H1 (cell line): ENCODE measurements around the gene TLE5. TPM values are rescaled to one million over a fixed set of nuclear protein-coding genes. Genes with fewer than 3 reads are reported as not detected.

ENCODE experiments used
- BRCA1 ChIP-seq: IDR thresholded peaks from 2 replicates; pipeline ENCODE4 v1.6.1; 2012; ENCODE audit warnings: low read depth, low read length, improper control_type of control experiment
- CBX8 ChIP-seq: fragments of 300-800, 300-1000 bp; sonication (generic); IDR thresholded peaks from 2 replicates; pipeline ENCODE4 v1.7.1; 2016; ENCODE audit warnings: low read depth, low read length, borderline replicate concordance
- EP300 ChIP-seq, 2 experiments: IDR thresholded peaks; 1 replicate in 1 of 2; 2 replicates in 1 of 2; pipeline ENCODE4 v1.6.1; 2011 to 2012; ENCODE audit warnings: low read depth in 2 of 2, low read length in 2 of 2, mild to moderate bottlenecking in 2 of 2, borderline replicate concordance in 1 of 2, inconsistent platforms in 1 of 2, moderate library complexity in 1 of 2
- FOSL1 ChIP-seq: IDR thresholded peaks from 2 replicates; pipeline ENCODE4 v1.6.1; 2011; ENCODE audit warnings: mild to moderate bottlenecking, low read depth, low read length, moderate library complexity; ENCODE audit not compliant: insufficient read depth
- JUN ChIP-seq: IDR thresholded peaks from 2 replicates; pipeline ENCODE4 v1.6.1; 2011; ENCODE audit warnings: low read depth, mild to moderate bottlenecking, improper control_type of control experiment, low read length
- POU5F1 ChIP-seq: IDR thresholded peaks from 2 replicates; pipeline ENCODE4 v1.6.1; 2011; ENCODE audit warnings: low read depth, mild to moderate bottlenecking, low read length, moderate library complexity
- SP2 ChIP-seq: IDR thresholded peaks from 2 replicates; pipeline ENCODE4 v1.6.1; 2012; ENCODE audit warnings: mild to moderate bottlenecking, low read length, inconsistent platforms
- SRF ChIP-seq: IDR thresholded peaks from 2 replicates; pipeline ENCODE4 v1.6.1; 2011; ENCODE audit warnings: mild to moderate bottlenecking, low read depth, low read length, moderate library complexity
- polyA plus RNA-seq, 7 experiments: library from polyadenylated mRNA; depleted of rRNA in 3 of 7; stranded (reverse) in 5 of 7; unstranded in 2 of 7; fragments of >200 nt in 5 of 7; fragments of 200-250 nt in 2 of 7; gene quantifications; 1 replicate in 5 of 7; 2 replicates in 1 of 7; 4 replicates in 1 of 7; pipeline versions ENCODE4 v1.2.1 to v1.2.3, GENCODE V29; 2011 to 2013; ENCODE audit warnings: missing spikeins in 2 of 7, mixed read lengths in 2 of 7
- total RNA-seq: library from RNA; stranded (reverse); fragmentation: NEBNext Ultra II Directional; extraction: Animal tissue kit (Norgen Biotek cat#: 25700); gene quantifications from 2 replicates; pipeline ENCODE4 v1.2.1, GENCODE V29; 2021

TLE5 gene
- total and polyA plus RNA-seq, 2 of the 8 experiments (the other 6 are each of a cell fraction or from before 2014, with no cell fraction given): 187 to 285 TPM

DNA sequence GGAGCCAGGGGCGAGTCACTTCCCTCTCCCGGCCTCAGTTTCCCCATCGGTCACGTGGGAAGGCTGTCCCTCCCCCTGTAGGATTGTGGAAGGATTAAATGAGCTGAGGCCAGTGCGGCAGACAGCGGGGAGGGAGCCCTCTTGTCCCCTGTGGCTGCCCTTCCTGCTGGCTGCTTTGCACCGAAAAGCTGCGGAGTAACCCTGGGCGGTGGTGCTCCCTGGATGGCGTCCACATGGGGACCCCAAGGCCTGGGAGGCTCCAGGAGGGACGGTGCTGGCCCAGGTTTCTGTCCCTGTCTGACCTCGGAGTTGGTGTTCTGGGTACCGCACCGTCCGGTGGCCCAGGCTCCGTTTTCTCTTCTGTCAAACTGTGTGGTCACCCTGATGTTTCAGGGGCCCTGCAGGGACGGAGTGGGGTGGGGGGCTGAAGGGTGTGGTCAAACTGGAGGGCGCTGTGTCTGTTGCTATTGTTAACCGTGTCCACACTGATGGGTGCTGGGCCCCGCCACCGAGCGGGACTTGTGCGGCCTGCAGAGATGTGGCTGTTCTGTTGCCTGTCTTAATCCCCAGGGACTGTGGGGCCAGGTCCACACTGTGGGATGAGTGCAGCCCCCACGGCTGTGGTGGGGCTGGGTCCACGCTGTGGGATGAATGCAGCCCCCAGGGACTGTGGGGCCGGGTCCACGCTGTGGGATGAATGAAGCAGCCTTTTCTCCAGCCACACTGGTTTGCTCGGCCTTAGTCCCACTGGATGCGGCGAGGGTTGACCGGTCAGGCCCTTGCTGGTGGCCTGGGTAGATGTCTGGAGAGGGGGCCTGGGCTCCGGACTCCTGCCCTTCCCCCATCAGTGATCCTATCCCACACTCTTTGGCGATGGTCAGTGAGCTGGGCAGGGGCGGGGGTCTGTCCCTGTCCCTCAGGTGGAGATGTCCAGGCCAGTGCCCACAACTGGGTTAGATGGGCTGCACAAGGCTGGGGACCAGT, 38.7 kb upstream of the TLE5 start (continued):
- TF ChIP-seq JUN: no peak
- TF ChIP-seq BRCA1: no peak
- no peak for TF ChIP-seq EP300 (IDR thresholded peaks at IDR 0.05; ENCODE audit: borderline replicate concordance in 1 of 2, low read depth in 2 of 2, low read length in 2 of 2)
- TF ChIP-seq SP2: no peak
- no peak for TF ChIP-seq CBX8
- TF ChIP-seq POU5F1: no peak
- no peak for TF ChIP-seq SRF
- TF ChIP-seq FOSL1: no peak
